HG02759 (cell line): ENCODE data around the gene SNRPD3.

ENCODE experiments used
- ATAC-seq: cut with Tn5 transposase; IDR thresholded peaks from one replicate; pipeline ENCODE4 v1.9.1; 2021; ENCODE audit warnings: mild to moderate bottlenecking, moderate library complexity; ENCODE audit not compliant: unreplicated experiment

Gene SNRPD3

GRCh38 chr22:24555165-24556039 is at the start of gene SNRPD3:
Gene SNRPD3, plus strand, starts transcription at chr22:24555999. Its CDS starts 1,676 bp downstream, at chr22:24557675.
- peak; percentile 79 for ATAC-seq

- no peak for ATAC-seq
Measured at GRCh38 chr22:24506802-24507438, 48.9 kb upstream of the SNRPD3 start.

GRCh38 chr22:24507716-24508115 is 48.1 kb upstream of the SNRPD3 start:
- ATAC-seq, result no peak

GRCh38 chr22:24510637-24511625 is 44.9 kb upstream of the SNRPD3 start:
- no peak for ATAC-seq

- ATAC-seq, result no peak
Measured at GRCh38 chr22:24512043-24512442, 43.8 kb upstream of the SNRPD3 start.

- no peak for ATAC-seq
Measured at GRCh38 chr22:24513378-24514240, 42.2 kb upstream of the SNRPD3 start.

GRCh38 chr22:24514241-24515026 is 41.4 kb upstream of the SNRPD3 start:
- no peak for ATAC-seq

GRCh38 chr22:24515027-24515338 is 40.8 kb upstream of the SNRPD3 start:
- no peak for ATAC-seq

GRCh38 chr22:24516301-24516737 is 39.5 kb upstream of the SNRPD3 start:
- ATAC-seq, result no peak

- no peak for ATAC-seq
Measured at GRCh38 chr22:24517446-24517845, 38.4 kb upstream of the SNRPD3 start.

- no peak for ATAC-seq
Measured at GRCh38 chr22:24518228-24518627, 37.6 kb upstream of the SNRPD3 start.

GRCh38 chr22:24518771-24519485 is 36.9 kb upstream of the SNRPD3 start:
- no peak for ATAC-seq

GRCh38 chr22:24519496-24519895 is 36.3 kb upstream of the SNRPD3 start:
- no peak for ATAC-seq

GRCh38 chr22:24521791-24522245 is 34.0 kb upstream of the SNRPD3 start:
- ATAC-seq, result no peak

- no peak for ATAC-seq
Measured at GRCh38 chr22:24523873-24524272, 31.9 kb upstream of the SNRPD3 start.

- ATAC-seq, result peak; percentile 82
Measured at GRCh38 chr22:24525416-24526037, 30.3 kb upstream of the SNRPD3 start.

- ATAC-seq, result no peak
Measured at GRCh38 chr22:24526191-24526590, 29.6 kb upstream of the SNRPD3 start.

- ATAC-seq, result no peak
Measured at GRCh38 chr22:24529898-24530297, 25.9 kb upstream of the SNRPD3 start.
